Fibroblast of skin of back (primary cell): ENCODE data around the gene PLEKHO2. TPM values are rescaled to one million over a fixed set of nuclear protein-coding genes. Genes with fewer than 3 reads are reported as not detected.
"Not testable (repeated sequence)": the region's sequence is repeated elsewhere in the genome, so short reads cannot be mapped to it uniquely, and the experiment has no call there.

Experiments
- DNase-seq: peaks from one replicate; pipeline ENCODE4 v3.0.0-alpha.2; 2013
- polyA plus RNA-seq, 2 experiments: library from polyadenylated mRNA; unstranded; fragments of 120-200 nt; gene quantifications; one replicate each; pipeline ENCODE4 v1.2.1, GENCODE V29; 2013; ENCODE audit not compliant: insufficient read length in 2 of 2

Gene PLEKHO2, protein sequence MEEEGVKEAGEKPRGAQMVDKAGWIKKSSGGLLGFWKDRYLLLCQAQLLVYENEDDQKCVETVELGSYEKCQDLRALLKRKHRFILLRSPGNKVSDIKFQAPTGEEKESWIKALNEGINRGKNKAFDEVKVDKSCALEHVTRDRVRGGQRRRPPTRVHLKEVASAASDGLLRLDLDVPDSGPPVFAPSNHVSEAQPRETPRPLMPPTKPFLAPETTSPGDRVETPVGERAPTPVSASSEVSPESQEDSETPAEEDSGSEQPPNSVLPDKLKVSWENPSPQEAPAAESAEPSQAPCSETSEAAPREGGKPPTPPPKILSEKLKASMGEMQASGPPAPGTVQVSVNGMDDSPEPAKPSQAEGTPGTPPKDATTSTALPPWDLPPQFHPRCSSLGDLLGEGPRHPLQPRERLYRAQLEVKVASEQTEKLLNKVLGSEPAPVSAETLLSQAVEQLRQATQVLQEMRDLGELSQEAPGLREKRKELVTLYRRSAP
- polyA plus RNA-seq (2013, experiment 1 of 2; ENCODE audit: insufficient read length), result 18.6 TPM
- polyA plus RNA-seq (2013, experiment 2 of 2; ENCODE audit: insufficient read length), result 18.5 TPM

DNA sequence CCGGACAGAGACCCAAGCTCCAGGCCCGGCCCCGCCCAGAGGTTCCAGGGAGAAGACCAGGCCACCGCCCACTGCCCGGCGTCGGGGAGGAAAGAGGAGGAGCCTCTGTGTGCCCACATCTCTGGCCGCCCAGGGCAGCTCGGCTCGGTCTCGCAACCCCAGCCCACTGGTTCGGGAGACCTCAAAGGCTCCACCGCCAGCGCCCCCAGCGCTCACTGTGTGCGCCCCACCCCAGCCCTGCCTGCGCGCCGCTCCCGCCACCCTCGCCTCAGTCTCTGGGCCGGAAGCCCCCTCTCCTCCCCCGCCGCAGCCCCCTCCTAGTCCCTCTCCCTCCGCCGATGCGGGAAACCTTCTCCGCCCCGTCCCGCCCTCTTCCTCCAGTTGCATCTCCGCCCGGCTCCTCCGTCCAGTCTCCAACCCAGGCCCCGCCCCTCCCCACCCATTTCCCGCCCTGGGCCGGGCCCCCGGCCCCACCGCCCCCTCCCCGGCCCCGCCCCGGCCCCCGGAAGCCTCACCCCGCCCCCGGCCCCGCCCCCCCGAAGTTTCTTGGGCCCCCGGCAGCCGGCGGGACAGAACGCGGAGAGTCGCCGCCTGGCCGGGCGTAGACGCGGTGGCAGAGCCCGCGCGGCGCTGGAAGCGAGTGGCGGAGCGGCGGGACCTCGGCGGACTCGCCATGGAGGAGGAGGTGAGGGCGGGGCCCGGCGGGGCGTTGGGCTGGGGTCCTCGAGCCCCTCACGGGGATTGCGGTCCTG, at the start of gene PLEKHO2:
PLEKHO2 (plus strand) TSS at position 572 of the 752 bp plus-strand sequence; CDS start at position 674, 102 bp downstream.
- peak; percentile 96 for DNase-seq

DNA sequence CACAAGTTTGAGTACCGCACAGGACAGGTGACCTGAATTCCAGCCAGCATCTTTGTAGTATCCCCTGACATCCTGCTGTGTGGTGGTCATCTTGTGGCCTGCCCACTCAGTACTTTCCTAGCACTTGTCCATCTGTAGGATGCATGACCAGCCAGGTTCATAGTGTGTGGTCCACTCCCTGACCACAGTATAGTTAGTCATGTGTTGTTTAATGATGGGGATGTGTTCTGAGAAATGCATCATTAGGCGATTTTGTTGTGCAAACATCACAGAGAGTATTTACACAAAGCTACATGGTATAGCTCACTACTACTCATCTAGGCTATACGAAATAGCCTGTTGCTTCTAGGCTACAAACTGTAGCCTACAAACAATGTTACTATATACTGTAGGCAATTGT, 49.4 kb upstream of the PLEKHO2 start:
- no peak for DNase-seq

DNA sequence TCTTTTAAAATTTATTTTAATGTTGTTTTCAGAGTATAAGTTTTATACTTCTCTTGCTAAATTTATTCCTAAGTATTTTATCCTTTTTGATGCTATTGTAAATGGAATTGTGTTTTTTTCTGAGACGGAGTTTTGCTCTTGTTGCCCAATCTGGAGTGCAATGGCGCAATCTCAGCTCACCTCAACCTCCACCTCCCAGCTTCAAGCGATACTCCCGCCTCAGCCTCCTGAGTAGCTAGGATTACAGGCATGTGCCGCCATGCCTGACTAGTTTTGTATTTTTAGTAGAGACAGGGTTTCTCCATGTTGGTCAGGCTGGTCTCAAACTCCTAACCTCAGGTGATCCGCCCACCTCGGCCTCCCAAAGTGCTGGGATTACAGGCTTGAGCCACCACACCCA, 46.4 kb upstream of the PLEKHO2 start:
- DNase-seq, result not testable (repeated sequence)

DNA sequence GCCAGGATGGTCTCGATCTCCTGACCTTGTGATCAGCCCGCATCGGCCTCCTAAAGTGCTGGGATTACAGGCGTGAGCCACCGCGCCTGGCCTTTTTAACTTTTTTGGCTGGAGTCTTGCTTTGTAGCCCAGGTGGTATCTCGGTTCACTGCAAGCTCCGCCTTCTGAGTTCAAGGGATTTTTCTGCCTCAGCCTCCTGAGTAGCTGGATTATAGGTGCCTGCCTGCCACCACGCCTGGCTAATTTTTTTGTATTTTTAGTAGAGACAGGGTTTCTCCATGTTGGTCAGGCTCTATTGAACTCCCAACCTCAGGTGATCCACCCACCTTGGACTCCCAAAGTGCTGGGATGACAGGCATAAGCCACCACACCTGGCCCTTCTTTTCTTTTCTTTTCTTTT, 45.8 kb upstream of the PLEKHO2 start:
- DNase-seq, result not testable (repeated sequence)

DNA sequence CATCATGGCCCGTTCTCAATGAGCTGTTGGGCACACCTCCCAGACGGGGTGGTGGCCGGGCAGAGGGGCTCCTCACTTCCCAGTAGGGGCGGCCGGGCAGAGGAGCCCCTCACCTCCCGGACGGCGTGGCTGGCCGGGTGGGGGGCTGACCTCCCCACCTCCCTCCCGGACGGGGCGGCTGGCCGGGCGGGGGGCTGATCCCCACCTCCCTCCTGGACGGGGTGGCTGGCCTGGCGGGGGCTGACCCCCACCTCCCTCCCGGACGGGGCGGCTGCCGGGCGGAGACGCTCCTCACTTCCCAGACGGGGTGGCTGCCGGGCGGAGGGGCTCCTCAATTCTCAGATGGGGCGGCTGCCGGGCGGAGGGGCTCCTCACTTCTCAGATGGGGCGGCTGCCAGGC, 42.8 kb upstream of the PLEKHO2 start:
- not testable (repeated sequence) for DNase-seq

DNA sequence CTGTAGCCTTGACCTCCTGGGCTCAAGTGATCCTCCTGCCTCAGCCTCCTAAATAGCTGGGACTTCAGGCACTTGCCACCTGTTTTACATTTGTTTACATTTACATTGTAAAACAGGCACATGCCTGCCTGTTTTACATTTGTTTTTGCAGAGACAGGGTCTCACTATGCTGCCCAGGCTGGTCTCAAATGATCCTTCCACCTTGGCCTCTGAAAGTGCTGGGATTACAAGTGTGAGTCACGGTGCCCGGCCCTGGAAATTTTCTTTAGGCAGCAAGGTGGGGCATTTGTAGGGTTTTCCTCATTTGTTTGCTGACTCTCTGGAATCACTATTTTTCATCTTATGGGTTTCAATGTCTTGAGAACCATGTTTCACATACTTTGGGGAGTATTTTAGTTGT, 41.2 kb upstream of the PLEKHO2 start:
- DNase-seq, result no peak

DNA sequence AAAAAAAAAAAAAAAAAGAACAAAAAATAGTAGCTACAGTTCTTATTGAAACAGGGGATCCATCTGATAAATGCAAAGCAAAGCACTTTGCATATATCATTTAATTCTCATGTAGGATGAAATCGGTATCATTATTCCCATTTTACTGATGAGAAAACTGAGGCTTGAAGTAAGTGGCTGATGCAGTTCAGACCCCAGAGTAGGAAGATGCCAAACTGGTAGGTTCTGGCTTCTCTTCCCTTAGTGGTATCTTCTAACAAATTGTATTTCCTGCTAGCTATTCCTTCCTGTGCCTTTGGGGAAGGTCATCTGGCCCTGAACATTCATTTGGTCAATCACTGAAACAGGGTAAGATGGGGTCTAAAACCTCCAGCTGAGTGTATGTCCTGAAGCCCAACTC, 38.2 kb upstream of the PLEKHO2 start:
- no peak for DNase-seq

DNA sequence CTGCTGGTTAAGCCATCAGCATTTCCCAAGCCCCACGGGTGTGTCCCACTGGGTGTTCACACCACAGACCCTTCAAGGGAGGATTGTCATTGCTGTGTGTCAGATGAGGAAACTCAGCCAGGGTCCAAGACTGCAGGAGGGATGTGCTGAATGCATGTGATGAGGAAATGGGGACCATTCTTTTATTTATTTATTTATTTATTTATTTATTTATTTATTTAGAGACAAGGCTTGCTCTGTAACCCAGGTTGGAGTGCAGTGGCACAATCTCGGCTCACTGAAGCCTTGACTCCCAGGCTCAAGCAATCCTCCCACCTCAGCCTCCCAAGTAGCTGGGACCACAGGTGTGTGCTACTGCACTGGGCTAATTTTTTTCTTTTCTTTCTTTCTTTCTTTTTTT, 37.1 kb upstream of the PLEKHO2 start:
- DNase-seq, result no peak

DNA sequence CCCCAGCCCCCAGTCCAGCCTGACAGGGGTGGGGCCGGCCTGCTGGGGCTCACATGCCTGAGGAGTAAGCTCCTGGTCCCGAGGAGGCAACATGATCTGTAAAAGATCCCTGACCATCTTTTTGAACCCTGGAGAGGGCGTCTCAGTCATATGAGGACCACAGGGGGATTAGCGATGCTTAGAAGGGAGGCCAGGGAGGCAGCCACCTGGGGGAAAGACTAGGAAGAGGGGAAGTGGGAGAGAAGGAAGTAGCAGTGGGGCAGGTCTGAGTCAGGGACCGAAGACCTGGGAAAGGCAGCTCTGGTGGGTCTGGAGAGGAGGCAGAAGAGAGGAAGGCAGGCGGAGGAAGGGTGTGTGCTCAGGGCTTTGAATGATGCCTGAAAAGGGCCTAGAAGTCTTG, 35.2 kb upstream of the PLEKHO2 start:
- no peak for DNase-seq

DNA sequence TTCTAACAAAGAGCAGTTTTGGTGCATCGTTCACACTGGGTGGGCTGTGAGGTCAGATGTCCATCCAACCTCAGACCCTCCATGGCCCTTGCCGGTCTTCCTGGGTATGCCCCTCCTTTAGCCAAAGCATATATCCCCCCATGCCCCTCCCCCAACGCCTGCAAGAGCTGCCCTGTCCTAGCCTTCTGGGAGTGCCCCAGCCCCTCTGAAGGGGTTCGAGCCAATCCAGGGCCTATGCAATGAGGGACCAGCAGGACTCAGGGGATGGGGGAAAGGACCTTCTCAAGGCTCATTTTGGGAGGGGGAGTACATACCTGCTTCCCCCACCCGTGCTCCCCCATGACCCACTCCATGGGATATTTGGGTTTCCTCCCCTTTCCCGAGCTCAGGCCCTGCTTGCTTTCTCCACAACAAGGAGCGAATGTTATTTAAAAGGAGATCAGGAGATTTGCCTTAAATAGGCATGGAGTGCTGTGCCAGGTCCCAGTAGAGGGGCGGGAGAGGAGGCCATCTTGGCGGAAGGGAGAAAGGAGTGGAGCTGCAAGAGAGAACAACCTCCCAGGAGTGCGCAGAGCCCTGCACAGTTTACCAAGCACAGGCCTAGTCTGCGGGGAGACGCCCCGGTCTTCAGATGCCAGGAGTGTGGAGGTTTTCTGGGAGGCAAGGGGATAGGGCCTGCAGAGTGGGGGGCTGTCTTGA, 34.5 kb upstream of the PLEKHO2 start:
- DNase-seq, result no peak

DNA sequence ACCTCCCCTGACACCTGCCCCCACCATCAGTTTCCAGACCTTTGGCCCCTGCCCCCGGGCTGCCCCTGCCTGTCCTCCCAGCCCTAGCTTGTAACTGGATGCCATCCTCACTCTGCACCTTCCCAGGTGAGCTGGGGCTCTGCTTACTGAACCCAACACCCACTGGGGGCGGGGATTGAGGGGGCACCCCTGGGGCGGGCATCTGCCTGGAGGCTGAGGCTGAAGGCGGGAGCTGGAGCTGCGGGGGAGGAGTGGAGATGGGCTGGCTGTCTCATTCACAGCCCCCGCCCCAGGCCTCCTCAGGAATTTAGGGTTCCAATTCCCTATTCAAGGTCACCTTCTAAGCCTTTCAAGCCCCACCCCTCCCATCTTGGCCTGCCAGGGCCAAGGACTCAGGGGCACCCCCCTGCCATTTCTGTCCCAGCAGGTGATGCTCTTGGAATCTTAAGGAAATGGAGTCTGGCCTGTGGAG, 33.9 kb upstream of the PLEKHO2 start:
- DNase-seq, result no peak

DNA sequence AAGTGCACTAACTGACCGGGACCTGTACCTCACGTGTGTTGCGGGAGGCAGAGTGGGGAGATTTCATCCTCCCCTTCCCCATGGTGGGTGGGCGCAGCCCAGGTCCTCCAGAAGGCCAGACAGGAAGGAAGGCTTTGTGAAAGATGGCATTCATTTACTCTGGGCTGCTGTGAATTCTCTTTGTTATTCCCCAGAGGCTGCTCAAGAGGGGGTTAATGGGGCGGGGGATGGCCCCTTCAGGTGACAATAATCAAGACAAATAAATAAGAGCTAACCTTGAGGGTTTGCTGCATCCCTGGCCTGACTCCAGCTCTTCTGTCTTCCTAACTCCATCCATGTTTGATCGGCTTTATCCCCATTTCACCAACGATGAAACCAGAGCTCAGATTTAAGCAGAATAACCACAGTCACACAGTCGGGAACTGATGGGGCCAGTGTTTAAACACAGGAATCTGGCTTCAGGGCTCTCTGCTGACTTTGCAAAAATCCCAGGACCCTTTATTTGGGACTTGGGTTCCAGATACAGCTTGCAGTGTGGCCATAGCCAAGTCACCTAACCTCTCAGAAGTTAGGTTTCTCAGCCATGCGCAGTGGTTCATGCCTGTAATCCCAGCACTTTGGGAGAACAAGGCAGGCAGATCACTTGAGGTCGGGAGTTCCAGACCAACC, 32.8 kb upstream of the PLEKHO2 start:
- no peak for DNase-seq

DNA sequence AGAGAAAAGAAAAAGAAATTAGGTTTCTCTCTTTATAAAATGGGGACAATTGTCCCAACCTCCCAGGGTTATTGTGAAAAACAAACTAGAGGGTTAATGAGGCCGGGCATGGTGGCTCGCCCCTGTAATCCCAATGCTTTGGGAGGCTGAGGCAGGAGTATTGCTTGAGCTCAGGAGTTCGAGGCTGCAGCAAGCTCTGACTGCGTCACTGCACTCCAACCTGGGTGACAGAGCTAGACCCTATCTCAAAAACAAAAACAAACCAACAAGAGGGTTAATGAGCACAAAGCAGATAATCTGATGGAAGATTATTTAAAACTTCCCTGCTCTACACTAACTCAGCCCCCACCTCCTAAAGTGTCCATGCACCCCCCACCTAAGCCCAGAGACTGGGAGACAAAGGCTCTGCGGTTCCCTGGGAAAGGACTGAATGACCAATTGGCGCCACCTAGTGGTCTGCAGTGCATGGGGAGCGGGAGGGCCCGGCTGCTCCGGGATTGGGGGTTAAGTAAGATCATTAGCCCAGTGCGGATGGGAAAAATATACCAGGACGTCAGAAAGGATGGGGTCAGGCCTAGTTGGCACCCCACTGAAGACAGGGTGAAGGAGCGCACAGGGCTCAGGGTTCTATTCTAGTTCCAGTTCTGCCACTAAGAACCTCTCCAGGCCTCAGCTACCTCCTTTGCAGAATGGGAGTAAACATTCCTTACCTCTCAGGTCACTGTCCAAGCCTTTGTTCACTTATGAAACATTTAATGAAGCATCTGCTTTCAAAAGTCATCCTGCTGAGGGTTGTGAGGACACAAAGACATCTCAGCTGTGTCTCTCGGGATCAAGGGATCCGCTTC, 31.8 kb upstream of the PLEKHO2 start:
- DNase-seq, result peak; percentile 69

DNA sequence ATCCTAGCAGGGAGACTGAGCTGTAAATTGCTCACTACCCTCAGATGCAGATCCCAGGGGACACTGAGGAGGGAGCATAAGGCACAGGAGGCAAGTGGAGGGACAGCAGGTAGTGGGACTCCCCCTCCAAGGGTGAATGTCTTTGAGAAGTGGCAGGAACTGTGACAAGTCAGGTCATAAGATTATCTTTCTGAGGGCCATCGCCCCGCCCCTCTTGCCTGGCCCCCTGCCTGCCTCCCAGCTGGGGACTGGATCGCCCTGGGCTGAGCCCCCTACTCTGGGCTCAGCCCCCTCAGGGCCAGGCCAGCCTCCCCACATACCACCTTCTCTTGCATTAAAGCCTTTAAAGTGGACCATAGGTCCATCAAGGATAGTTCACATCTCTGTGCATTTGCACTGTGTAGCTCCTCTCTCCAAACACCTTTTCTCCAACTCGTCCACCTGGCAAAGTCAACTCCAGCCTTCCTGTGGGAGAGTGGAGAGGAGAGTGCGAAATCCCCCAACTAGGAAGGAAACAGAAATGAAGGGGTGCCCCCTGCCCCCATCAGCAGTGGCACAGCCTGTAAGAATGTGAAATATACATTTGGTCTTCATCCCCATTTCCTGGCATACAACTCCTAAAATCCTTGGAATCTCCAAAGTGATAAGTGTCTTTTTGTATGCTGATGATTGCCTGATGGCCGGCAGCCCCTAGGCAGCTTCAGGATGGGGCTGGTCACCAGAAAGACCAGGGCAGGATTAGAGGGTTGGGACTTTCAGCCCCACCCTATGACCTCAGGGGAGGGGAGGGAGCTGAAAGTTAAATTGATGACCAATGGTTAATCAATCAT, 31.0 kb upstream of the PLEKHO2 start:
- no peak for DNase-seq

DNA sequence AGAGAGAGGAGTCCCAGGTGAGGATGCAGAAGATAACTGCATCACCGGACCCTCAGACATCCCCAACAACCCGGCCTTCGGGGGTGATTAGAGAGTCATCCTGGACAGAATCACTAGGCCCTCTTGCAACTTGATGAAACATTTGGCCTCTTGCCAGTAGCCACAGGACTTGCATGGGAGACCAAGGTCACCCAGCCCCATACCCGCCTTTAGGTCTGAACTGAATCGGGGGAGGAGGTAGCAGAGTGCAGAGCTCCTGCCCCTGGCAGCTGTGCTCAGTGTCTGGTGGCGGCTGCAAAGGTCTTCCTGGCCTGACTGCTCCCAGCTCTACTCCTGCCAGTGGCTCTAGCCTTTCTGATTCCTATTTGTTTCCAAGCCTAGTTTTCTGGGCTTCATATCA, 28.6 kb upstream of the PLEKHO2 start:
- DNase-seq, result peak; percentile 34

DNA sequence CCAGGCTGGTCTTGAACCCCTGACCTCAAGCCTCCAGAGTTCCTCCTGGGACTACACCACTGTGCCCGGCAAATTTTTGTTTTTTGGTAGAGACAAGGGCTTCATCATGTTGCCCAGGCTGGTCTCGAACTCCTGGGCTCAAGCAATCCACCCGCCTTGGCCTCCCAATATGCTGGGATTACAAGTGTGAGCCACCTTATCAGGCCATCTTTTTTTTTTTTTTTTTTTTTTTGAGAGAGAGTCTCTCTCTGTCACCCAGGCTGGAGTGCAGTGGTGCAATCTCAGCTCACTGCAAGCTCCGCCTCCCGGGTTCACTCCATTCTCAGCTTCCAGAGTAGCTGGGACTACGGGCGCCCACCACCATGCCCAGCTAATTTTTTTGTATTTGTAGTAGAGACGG, 27.4 kb upstream of the PLEKHO2 start:
- DNase-seq, result not testable (repeated sequence)

DNA sequence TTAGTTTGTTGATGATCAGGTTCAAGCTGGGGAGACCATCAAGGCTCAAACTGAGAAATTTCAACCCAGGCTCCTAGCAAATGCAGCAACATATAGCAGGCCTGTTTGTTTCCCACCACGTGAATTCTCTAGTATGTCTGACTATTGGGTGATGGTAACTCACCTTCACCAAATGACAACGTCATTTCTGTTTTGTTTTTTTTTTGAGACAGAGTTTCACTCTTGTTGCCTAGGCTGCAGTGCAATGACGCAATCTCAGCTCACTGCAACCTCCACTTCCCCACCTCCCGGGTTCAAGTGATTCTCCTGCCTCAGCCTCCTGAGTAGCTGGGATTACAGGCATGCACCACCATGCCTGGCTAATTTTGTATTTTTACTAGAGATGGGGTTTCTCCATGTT, 26.8 kb upstream of the PLEKHO2 start:
- DNase-seq, result not testable (repeated sequence)

DNA sequence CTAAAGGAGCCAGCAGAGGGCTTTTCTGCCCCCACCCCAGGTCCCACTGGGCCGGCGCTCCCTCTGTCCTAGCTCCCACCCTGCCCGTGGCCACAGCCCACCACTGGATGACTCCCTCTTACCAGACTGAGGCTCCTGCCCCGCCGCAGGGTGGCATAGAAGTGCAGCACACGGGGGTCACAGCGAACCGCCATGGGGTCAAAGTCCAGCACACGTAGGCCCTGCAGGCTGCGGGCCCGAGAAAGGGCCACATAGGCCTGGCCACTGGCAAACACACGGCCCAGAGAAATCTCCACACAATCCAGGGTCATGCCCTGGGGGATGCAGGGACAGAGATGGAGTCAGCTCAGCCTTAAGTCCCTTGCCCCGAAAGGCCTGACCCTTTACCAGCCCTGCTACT, 25.3 kb upstream of the PLEKHO2 start:
- no peak for DNase-seq

DNA sequence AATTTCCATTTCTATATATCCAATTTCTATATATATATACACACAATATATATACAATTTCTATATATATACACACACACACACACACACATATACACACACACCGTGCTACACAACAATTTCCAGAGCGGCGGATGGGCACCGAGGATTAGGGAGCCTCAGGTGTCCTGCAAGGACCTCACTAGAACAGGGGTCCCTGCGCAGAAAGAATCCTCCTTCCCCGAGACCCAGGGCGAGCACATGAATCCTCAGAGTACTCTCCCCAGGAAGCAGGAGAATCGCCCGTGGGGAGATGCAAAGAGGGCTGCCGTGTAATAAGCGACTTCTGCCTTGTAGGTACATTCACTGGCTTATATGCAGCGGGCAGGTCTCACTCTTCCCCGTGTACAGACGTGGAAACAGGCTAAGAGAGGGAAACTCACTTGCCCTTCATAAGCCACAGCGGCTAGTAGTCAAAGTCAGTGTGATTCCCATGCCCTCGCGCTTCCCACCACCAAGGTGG, 16.7 kb upstream of the PLEKHO2 start:
- no peak for DNase-seq
